Right kidney (tissue), 1 donor: Measurements from ENCODE around the gene NINJ1.

Experiments
- DNase-seq: peaks from one replicate; pipeline ENCODE4 v3.0.0-alpha.2; 2016

NINJ1 gene

DNA sequence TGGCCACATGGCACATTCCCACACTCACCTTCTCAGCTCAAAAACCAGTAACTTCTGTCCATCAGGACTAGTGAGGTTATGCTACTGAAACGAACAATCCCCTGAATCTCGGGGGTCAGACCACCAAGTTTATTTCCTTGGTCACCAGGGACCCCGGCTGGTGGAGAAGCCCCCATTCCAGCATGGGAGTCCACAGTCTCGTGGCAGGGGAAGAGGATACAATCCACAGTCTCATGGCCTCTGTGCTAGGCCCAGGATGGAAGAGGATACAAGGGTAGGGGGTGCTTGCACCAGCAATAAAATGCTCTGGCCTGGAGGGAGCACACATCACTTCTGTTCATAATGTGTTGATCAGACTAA lies 45.4 kb downstream of the NINJ1 start:
- no peak for DNase-seq

DNA sequence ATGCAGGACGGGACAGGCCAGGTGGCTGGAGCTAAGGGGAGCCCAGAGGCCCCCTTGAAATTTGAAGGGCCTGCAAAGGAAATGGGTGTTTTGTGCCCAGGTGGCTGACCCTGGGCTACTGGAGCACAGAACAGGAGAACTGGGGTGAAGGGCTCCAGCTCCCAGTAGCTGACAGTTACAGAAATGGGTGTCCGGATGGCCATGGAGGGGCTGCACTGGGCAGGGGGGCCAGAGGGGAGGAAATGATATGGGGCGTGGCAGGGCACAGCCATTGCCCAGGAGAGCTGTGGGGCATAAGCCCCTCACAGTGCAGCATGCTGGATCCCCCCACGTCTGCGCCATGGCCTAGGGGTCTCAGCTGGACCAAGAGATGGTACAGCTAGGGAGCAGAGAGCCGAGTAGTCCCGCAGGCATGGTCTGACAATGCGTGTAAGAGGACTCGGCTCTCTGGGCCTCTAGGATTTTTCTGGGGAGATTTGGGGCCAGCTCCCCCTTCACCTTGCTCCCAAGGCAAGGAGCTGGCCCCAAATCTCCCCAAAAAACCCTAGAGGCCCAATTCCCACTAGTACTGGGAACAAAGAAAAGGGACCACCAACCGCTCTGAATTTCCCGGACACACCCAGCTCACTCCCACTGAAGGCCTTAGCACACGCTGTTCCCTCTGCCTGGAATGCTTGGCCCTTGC lies 45.9 kb downstream of the NINJ1 start:
- no peak for DNase-seq

DNA sequence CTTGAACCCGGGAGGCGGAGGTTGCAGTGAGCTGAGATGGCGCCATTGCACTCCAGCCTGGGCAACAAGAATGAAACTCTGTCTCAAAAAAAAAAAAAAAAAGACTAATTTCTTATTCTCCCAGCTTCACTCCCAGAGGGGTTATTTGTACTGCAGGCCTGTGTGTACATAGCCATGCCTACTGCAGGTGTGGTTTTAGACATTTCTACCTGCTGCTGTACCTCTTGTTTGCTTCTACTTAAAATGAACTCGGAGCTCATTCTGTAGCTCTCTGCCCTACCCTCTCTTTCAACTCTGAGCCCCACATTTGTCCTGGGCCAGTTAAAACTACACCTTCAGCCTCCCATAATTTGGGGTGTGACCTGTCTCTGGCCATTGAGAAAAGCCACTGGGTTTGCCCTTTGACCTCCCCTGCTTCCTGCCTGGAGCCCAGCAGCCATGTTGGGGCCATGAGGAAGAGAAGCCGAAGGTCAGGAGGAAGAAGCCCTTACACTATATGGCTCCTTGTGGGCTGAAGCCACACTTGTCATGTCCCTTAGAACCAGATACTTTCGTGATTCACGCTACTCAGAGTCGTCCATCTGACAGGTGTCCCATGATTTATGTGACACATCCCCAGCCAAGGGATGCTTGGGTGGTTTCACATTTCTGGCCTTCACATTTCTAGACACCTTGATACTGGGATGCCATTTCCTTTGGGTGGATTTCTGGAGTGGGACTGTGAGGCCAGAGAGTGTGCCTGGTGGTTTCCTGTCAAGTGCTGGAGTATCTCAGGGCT lies 47.4 kb downstream of the NINJ1 start:
- no peak for DNase-seq

DNA sequence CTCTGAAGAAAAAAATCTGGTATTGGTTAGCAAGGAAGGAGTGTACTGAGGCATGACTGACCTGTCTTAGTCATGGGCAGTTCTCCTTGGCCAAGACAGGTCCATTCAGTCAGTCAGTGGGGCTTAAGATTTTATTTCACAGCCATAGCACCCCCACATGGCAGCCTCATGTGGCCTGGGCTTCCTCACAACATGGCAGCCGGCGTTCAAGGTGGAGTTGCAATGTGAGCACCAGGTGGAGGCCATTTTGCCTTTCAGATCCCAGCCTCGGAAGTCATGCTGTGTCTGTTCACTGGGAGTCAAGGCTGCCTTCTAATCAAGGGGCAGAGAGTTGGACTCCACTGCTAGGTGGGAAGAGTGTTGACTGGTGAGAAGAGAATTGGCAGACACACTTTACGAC lies 48.4 kb downstream of the NINJ1 start:
- no peak for DNase-seq

DNA sequence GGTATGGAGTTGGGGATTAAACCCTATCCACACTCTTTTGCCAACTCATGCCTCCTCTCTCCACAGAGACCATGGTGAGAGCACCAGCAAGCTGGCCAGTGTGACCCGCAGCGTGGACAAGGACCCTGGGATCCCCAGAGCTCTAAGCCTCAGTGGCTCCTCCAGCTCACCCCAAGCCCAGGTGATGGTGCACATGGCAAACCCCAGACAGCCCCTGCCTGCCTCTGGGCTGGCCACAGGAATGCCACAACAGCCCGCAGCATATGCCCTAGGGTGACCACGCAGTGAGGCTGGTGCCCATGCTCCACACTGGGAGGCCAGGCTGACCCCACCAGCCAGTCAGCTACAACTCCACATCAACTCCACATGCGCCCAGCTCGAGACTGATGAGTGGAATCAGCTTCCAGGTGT lies 49.6 kb downstream of the NINJ1 start:
- DNase-seq: no peak

DNA sequence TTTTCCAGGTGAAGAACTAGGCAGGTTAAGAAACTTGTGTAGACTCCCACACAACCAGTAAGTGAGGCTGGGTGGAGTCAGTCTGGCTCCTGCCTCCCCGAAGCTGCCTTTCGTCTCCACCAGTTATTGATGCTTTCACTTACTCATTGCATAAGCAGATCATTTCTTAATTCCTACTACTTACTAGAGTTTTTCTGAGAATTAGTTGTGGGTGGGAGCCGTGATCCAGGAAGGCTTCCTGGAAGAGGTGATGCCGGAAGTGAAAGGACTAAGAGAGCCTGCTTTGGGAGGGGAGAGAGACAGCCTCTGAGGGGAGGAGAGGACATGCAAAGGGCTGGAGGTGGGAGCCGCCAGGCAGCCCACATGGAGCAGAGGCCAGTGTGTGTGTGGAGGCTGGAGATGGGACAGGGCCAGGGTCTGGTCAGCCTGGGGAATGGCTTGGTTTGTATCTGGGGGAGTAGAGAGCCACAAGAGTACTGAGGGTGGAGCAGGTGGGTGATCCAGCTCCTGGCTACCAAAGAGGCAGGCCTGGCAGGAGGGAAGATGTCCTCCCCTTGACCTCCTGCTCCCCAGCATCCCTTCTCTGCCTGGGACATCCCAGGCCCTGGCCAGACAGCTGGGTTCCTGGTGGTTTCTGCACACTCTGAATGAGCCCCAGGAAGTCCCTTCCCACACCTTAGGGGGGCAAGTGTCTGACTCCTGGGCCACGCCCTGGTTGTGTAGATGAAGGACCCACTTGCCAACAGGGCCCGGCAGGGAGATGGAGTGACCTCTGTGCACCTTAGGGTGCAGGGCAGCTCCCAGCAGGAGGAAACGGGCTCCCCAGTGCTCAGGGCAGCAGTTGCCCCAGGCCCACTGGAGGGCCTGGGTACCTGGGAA lies 50.2 kb downstream of the NINJ1 start:
- no peak for DNase-seq

DNA sequence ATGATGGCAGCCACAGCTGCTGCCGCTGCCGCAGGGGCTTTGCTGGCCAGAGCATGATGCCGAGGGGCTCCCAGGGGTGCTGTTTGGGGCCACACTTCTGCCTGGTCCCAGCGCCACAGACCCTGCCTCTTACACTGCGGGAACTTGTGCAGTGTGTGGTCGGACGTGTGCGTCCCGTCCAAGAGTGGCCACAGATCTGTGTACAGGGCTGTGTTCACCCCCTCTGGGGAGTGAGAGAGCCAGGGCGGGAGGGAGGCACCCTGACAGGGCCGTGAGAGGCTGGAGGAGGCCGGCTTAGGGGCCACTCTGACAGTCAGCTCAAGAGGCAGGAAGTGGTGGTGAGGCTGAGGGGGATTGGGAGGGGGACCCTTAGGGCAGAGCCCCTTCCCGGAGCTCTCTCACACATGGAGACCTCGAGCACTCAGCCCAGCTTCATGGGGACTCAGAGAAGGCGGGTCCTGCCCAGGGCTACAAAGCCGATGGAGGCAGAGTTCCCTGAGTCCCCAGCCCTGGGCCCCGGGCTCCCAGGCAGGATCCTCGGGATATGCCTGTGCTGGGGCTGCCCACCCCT lies 51.1 kb downstream of the NINJ1 start:
- no peak for DNase-seq

DNA sequence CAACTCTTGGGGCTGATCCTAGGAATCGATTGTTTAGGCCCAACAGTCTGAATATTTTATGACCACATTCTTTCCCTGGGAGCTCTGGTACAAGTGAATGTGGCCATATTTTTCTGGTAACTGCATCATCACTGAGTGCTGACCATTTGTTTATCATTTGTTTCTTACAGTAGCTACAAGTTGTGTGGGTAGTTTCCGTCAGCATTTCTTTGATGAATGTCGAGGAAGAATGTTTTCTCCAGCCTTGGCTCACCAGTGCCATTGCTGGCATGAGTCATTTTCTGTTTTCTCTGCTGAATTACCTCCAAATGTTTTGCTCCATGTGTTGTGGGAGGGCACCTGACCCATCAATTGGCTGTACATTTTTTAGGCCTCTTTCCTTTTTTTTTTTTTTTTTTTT lies 52.1 kb downstream of the NINJ1 start:
- no peak for DNase-seq

DNA sequence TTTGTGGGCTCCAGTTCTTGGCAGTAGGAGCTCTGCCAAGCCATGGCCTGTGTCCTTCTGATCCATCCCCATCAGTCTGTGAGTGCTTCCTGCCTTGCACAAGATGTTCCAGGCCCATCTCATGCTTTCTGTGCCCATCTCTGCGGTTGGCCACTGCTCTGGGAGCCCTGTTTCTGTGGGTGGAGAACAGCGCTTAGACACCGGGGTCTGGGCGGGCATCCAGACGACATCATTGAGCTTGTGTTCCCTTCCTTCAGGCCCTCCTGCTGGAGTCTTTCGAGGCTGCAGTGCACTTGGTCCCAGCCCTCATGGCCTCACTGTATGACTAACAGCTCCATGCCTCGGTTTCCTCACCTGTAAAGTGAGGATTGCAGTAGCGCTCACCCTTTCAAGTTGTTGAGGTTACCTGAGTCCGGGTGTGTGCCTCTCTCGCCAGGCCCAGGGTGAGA lies 52.9 kb downstream of the NINJ1 start:
- no peak for DNase-seq

DNA sequence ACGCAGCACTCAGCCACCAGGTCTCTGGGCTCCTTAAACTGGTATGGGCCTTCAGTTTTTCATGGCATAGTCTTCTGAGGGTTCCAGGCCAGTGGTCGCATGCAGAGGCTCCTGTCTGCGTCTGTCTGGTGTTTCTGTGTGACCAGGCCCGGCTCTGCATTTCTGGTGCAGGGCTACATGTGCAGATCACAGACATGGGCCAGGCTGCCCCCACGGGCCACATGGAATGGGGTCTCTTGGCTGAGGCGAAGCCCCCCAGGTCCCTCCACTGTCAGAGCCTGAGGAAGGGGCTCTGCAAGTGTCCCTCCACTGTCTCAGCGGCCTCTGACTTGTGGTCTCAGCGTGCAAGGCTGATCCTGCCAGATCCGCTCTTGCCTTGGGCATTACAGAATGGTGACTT lies 53.6 kb downstream of the NINJ1 start:
- DNase-seq: no peak

DNA sequence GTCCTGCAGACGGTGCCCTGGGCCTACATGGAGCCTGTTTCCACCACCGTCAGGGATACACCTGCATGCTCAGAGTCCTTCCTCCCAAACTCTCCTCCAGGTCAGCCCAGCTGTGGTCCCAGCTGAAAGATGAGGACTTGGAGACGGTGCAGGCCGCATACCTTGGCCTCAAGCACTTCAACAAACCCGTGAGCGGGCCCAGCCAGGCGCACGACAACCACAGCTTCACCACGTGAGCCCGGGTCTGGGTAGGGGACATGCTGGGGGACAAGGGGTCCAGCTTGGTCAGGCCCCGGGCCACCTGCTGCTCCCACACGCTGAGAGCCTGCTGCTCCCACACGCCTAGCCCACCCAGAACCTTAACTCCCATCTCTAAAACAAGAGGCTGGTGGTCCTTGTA lies 54.7 kb downstream of the NINJ1 start:
- DNase-seq: no peak

DNA sequence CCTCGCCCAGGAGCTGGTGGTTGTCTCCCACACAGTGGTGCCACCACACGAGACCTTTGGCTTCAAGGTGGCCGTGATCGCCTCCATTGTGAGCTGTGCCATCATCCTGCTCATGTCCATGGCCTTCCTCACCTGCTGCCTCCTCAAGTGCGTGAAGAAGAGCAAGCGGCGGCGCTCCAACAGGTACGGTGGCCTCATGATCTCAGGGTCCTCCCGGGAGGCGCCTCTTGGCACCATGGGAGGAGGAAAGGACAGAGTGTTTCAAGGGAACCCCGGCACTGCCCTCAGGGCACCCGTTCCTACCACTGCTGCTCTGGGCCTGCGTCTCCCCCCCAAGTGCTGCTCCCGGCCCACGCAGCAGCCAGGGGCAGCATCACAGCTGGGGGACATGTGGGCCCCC lies 56.2 kb downstream of the NINJ1 start:
- DNase-seq: no peak

DNA sequence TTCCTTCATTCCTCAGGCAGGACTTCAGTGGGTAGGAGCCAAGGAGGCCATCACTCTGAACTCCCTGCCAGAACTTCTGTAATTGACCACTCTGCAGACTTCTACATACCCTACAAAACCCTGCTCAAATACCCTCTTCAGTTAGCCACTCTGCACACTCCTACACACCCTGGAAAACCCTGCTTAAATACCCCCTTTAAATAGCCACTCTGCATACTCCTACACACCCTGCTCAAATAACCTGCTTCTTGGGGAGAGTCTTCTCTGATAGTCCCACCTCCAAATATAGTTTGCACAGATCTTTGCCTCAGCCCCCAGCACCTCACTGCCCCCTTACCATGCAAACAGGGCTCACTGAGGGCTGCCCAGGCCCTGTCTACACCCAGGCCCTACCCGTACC lies 56.7 kb downstream of the NINJ1 start:
- no peak for DNase-seq

DNA sequence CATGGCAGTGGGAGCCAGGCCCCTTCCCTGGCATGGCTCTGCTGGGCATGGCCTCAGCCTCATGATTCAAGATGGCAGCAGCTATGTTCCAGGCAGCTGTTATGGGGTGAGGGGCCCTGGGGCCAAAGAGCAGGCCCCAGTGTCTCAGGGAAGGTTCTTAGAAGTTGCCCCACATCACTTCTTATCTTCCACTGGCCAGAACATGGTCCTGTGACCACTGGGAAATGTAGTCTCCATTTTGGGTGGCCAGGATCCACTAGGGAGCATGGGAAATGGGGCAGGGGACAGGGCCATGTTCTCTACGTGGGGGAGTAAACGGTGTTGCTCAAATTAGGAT lies 57.3 kb downstream of the NINJ1 start:
- no peak for DNase-seq

DNA sequence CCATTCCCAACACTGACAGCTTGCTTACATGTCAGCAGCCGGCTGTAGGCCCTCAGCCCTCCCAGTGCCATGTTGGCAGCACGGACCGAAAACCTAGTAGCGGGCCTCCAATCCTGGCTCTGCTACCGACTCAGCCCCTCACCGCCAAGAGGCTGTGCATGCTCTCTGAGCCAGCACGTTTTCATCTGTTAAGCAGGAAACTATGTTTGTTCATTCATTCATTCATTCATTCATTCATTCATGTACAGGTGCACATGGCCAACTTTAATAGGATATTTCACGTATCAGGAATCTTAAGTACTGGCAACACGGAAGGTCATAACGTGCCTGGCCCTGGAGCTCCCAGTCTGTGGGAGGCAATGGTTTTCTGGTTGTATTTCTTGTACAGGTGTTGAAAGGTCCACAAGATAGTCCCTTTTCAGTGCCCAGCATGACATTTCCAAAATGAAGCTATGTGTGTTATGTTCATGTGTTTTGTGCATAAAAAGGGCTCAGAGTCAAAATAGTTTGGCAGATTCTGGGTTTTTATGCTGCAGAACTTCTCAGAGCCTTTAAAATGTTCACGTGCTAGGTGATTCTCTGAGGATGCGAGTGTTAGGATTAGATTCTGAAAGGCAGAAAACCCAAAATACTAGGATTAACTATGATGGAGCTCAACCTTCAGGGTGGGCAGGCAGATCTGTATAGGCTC lies 57.8 kb downstream of the NINJ1 start:
- no peak for DNase-seq

DNA sequence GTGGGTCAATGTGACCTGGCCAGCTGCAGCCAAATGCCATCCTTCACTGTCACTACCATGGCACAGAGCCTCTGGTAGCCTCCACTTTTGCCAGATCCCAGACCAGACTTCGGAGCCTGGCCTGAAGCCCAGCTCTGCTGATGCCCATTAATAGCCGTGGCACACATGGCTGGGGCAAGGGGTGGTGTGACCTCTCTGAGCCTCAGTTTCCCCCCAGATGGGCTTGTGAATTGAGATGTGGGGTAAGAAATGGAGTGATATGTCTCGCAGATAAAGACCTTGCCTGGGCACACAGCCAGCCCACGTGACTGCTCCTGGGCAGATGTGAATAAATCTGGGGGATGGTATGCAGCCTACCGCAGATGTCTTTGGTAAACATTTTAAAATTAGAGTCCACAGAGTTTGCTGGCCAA lies 61.7 kb downstream of the NINJ1 start:
- no peak for DNase-seq
